Measurements from ENCODE around the gene LIPE.

DNA sequence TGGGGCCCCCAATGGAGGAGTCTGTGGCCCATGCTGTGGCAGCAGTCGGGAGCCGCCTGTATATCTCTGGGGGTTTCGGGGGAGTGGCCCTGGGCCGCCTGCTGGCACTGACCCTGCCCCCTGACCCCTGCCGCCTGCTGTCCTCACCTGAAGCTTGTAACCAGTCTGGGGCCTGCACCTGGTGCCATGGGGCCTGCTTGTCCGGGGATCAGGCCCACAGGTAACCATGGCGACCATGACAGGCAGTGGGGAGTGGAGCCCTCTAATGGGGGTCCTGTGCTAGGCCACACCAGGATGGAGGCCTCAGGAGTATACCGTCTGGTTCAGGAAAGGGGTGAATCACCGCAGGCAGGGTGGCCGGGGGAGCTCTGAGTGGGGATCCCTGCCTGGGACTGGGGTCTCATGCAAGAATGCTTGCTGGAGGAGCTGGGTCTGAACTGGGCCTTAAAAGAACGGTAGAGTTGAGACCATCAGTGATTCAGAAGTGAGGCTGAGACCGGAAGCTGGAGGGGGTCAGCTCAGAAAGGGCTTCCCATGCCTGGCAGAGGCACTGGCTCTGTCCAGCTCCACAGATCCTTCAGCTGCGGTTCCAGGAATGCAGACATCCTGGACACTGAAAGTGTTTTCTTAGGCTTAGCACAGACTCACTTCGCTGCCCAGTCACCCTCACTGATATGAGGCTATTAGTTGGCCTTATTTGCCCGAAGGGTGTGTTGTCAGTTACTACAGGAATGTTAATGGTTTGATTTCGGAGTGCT lies 66.2 kb downstream of the LIPE start:
- no peak for TF ChIP-seq ZFP30 (CRISPR knock-in tag; IDR thresholded peaks at IDR 0.05)
- TF ChIP-seq, protein P1, sequence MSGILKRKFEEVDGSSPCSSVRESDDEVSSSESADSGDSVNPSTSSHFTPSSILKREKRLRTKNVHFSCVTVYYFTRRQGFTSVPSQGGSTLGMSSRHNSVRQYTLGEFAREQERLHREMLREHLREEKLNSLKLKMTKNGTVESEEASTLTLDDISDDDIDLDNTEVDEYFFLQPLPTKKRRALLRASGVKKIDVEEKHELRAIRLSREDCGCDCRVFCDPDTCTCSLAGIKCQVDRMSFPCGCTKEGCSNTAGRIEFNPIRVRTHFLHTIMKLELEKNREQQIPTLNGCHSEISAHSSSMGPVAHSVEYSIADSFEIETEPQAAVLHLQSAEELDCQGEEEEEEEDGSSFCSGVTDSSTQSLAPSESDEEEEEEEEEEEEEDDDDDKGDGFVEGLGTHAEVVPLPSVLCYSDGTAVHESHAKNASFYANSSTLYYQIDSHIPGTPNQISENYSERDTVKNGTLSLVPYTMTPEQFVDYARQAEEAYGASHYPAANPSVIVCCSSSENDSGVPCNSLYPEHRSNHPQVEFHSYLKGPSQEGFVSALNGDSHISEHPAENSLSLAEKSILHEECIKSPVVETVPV (CRISPR knock-in tag; IDR thresholded peaks at IDR 0.05), result no peak
- no peak for TF ChIP-seq ZFP3 (CRISPR knock-in tag; IDR thresholded peaks at IDR 0.05)
- TF ChIP-seq OSR1 (CRISPR knock-in tag; IDR thresholded peaks at IDR 0.05), result no peak
- TF ChIP-seq, protein P2, sequence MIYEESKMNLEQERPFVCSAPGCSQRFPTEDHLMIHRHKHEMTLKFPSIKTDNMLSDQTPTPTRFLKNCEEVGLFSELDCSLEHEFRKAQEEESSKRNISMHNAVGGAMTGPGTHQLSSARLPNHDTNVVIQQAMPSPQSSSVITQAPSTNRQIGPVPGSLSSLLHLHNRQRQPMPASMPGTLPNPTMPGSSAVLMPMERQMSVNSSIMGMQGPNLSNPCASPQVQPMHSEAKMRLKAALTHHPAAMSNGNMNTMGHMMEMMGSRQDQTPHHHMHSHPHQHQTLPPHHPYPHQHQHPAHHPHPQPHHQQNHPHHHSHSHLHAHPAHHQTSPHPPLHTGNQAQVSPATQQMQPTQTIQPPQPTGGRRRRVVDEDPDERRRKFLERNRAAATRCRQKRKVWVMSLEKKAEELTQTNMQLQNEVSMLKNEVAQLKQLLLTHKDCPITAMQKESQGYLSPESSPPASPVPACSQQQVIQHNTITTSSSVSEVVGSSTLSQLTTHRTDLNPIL (CRISPR knock-in tag; IDR thresholded peaks at IDR 0.05; ENCODE audit: low read depth), result no peak
- no peak for TF ChIP-seq SNAI2 (CRISPR knock-in tag; IDR thresholded peaks at IDR 0.05)
- no peak for TF ChIP-seq ARNTL (CRISPR knock-in tag; IDR thresholded peaks at IDR 0.05; ENCODE audit: borderline replicate concordance, low read depth)
